ENCODE data around the gene IL12A. TPM values are rescaled to one million over a fixed set of nuclear protein-coding genes. Genes with fewer than 3 reads are reported as not detected.

IL12A gene
- total and polyA plus RNA-seq, 7 donors: 0.08 to 0.79 (median 0.31) TPM

- ATAC-seq: no peak
- intact Hi-C loops (cut with DNase I): no loop called here
- Histone ChIP-seq H3K4me3 (no peak overlapping the region), H3K27me3 (ENCODE audit: insufficient read depth in 3 of 3, low read length in 2 of 3) (no peaks in the 10 kb centered on the region), H3K4me1 (peaks cover 5% of the 10 kb centered on the region), H3K9me3 (no peaks in the 10 kb centered on the region), H3K27ac (no peak overlapping the region), H3K36me3 (ENCODE audit: insufficient read depth in 1 of 2, low read depth in 1 of 2) (no peaks in the 10 kb centered on the region)
- TF ChIP-seq CTCF (IDR thresholded peaks at IDR 0.05): no peak
- no peak for DNase-seq
- 57 to 70% (median 59%) methylated on average over 5 of the region's 5 CpGs for WGBS, 3 donors
Measured at GRCh38 chr3:159987291-159987711, 1.3 kb upstream of the IL12A start.

DNA sequence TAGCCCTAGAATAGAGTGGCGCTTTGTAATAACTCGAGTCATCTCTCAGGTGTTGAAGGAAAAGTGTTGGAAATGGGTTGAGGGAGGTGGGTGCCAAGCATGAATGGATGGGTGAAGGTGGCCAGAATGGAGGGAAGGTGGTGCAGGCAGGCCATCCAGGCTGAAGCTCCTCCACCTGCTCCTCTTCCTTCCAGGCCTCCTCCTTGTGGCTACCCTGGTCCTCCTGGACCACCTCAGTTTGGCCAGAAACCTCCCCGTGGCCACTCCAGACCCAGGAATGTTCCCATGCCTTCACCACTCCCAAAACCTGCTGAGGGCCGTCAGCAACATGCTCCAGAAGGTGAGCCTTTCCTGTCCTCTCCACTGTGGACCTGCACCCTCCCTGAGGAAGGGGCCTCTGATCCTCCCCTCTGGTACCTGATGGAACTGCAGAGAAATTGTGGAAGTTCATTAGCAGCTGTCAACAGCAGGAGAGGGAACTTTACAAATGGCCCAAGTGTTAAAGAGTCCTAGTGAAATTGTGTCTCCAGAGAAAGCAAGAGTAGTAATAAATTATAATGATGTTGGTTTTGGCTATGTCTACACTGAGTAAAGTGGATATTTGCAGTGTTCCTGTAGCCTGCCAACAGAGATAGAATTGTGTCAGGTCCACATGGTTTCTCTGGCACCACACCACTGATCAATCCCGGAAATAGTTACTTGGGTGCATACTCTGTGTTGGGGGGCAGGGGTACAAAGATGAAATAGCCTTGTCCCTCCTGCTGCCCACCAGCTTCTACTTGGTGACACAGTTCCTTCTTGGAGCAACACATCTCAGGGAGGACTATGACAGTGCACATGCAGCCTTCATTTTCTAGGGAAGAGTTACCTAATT is 1.6 kb downstream of the IL12A start:
- Histone ChIP-seq H3K36me3 (ENCODE audit: insufficient read depth in 1 of 2, low read depth in 1 of 2) (no peaks in the 10 kb centered on the region), H3K27me3 (ENCODE audit: insufficient read depth in 3 of 3, low read length in 2 of 3) (no peaks in the 10 kb centered on the region), H3K4me3 (no peak overlapping the region), H3K9me3 (no peaks in the 10 kb centered on the region), H3K27ac (no peak overlapping the region), H3K4me1 (peaks cover 5% of the 10 kb centered on the region)
- DNase-seq: no peak
- ATAC-seq: no peak
- intact Hi-C loops (cut with DNase I): no loop called here
- 85 to 93% (median 91%) methylated on average over 5 of the region's 5 CpGs for WGBS, 3 donors
- TF ChIP-seq CTCF (IDR thresholded peaks at IDR 0.05): no peak

GRCh38 chr3:159991591-159991990 is 3.0 kb downstream of the IL12A start:
- WGBS, 3 donors: 95 to 100% (median 100%) methylated on average over 1 of the region's 1 CpG
- TF ChIP-seq CTCF (IDR thresholded peaks at IDR 0.05): no peak
- intact Hi-C loops (cut with DNase I): no loop called here

GRCh38 chr3:159992589-159992988 is 4.0 kb downstream of the IL12A start:
- ATAC-seq (no peak), DNase-seq (no peak)
- Histone ChIP-seq H3K4me1 (peaks cover 5% of the 10 kb centered on the region), H3K36me3 (ENCODE audit: insufficient read depth in 1 of 2, low read depth in 1 of 2) (no peaks in the 10 kb centered on the region), H3K27me3 (ENCODE audit: insufficient read depth in 3 of 3, low read length in 2 of 3) (no peaks in the 10 kb centered on the region), H3K9me3 (no peaks in the 10 kb centered on the region), H3K4me3 (no peak overlapping the region), H3K27ac (no peak overlapping the region)
- WGBS, 3 donors: 62 to 84% (median 75%) methylated on average over 1 of the region's 1 CpG
- no peak for TF ChIP-seq CTCF (IDR thresholded peaks at IDR 0.05)
- intact Hi-C loops (cut with DNase I): no loop called here

More at GRCh38 chr3:159991591-159991990, 3.0 kb downstream of the IL12A start:
- H3K36me3 ChIP-seq (ENCODE audit: insufficient read depth in 1 of 2, low read depth in 1 of 2): no peaks in the 10 kb centered on the region
- no peak overlapping the region for H3K4me3 ChIP-seq
- no peaks in the 10 kb centered on the region for H3K9me3 ChIP-seq
- peaks cover 5% of the 10 kb centered on the region for H3K4me1 ChIP-seq
- H3K27me3 ChIP-seq (ENCODE audit: insufficient read depth in 3 of 3, low read length in 2 of 3): no peaks in the 10 kb centered on the region
- no peak for DNase-seq
- no peak overlapping the region for H3K27ac ChIP-seq
- ATAC-seq: no peak
